NCI-H2227 (cell line): Measurements from ENCODE around the gene DHX8.
"Not testable (repeated sequence)": the region's sequence is repeated elsewhere in the genome, so short reads cannot be mapped to it uniquely, and the experiment has no call there.

ENCODE experiments used
- DNase-seq: peaks from one replicate; lab custom pipeline; 2025; ENCODE audit not compliant: unreplicated experiment; lab: John Stamatoyannopoulos, UW

DHX8 gene

GRCh38 chr17:43483674-43484551, at the start of gene DHX8:
TSS of gene DHX8 (plus strand) at chr17:43483975. CDS start at chr17:43484038, 63 bp downstream.
- DNase-seq: peak; percentile 99

GRCh38 chr17:43434902-43435319, 48.9 kb upstream of the DHX8 start:
- no peak for DNase-seq

GRCh38 chr17:43437756-43438155, 46.0 kb upstream of the DHX8 start:
- DNase-seq: no peak

- DNase-seq: no peak
Measured at GRCh38 chr17:43438626-43439025, 45.1 kb upstream of the DHX8 start.

GRCh38 chr17:43439041-43439440, 44.7 kb upstream of the DHX8 start:
- peak; percentile 92 for DNase-seq

- DNase-seq: no peak
Measured at GRCh38 chr17:43442711-43443110, 41.1 kb upstream of the DHX8 start.

- no peak for DNase-seq
Measured at GRCh38 chr17:43443381-43443780, 40.4 kb upstream of the DHX8 start.

- no peak for DNase-seq
Measured at GRCh38 chr17:43444223-43445008, 39.4 kb upstream of the DHX8 start.

GRCh38 chr17:43445009-43445589, 38.7 kb upstream of the DHX8 start:
- no peak for DNase-seq

- DNase-seq: no peak
Measured at GRCh38 chr17:43446773-43447172, 37.0 kb upstream of the DHX8 start.

- DNase-seq: no peak
Measured at GRCh38 chr17:43448720-43449469, 34.9 kb upstream of the DHX8 start.

- no peak for DNase-seq
Measured at GRCh38 chr17:43449470-43450248, 34.1 kb upstream of the DHX8 start.

- not testable (repeated sequence) for DNase-seq
Measured at GRCh38 chr17:43450791-43451190, 33.0 kb upstream of the DHX8 start.

GRCh38 chr17:43451741-43452140, 32.0 kb upstream of the DHX8 start:
- DNase-seq: not testable (repeated sequence)

GRCh38 chr17:43453331-43453812, 30.4 kb upstream of the DHX8 start:
- no peak for DNase-seq

- no peak for DNase-seq
Measured at GRCh38 chr17:43454868-43455267, 28.9 kb upstream of the DHX8 start.

- no peak for DNase-seq
Measured at GRCh38 chr17:43456029-43456428, 27.7 kb upstream of the DHX8 start.

- DNase-seq: peak; percentile 46
Measured at GRCh38 chr17:43456661-43457361, 27.0 kb upstream of the DHX8 start.

GRCh38 chr17:43457362-43457692, 26.4 kb upstream of the DHX8 start:
- DNase-seq: no peak
